KMS-11 (cell line): ENCODE results near the gene ARHGAP36.

ENCODE experiments used
- H2AFZ ChIP-seq: fragments of 200-600 bp; sonication (generic); 2 replicates; pipeline ENCODE4 v1.6.1; 2016; ENCODE audit warnings: antibody characterized with exemption, mixed run types, low read depth
- H3K27ac ChIP-seq: fragments of 200-600 bp; sonication (generic); 2 replicates; pipeline ENCODE4 v1.6.1; 2016; ENCODE audit warnings: mild to moderate bottlenecking, mixed run types
- H3K27me3 ChIP-seq: fragments of 200-600 bp; sonication (generic); 2 replicates; pipeline ENCODE4 v1.6.1; 2017; ENCODE audit warnings: mild to moderate bottlenecking, low read depth, mixed run types, moderate library complexity; ENCODE audit not compliant: insufficient read depth
- H3K36me3 ChIP-seq: fragments of 200-600 bp; sonication (generic); 2 replicates; pipeline ENCODE4 v1.6.1; 2017; ENCODE audit warnings: mild to moderate bottlenecking, mixed run types; ENCODE audit not compliant: insufficient read depth
- H3K4me1 ChIP-seq: fragments of 200-600 bp; sonication (generic); 2 replicates; pipeline ENCODE4 v1.6.1; 2016; ENCODE audit warnings: mild to moderate bottlenecking, low read depth, mixed run types; ENCODE audit not compliant: poor library complexity, severe bottlenecking
- H3K4me2 ChIP-seq: fragments of 200-600 bp; sonication (generic); 2 replicates; pipeline ENCODE4 v1.7.0; 2016; ENCODE audit warnings: mild to moderate bottlenecking, mixed run types
- H3K4me3 ChIP-seq: fragments of 200-600 bp; sonication (generic); IDR thresholded peaks from 2 replicates; pipeline ENCODE4 v1.6.1; 2017; ENCODE audit warnings: low read depth, low read length, mixed read lengths; ENCODE audit not compliant: insufficient read depth
- H3K79me2 ChIP-seq: fragments of 200-600 bp; sonication (generic); 2 replicates; pipeline ENCODE4 v1.6.1; 2016; ENCODE audit warnings: low read depth, mixed run types; ENCODE audit not compliant: insufficient read depth
- H3K9ac ChIP-seq: fragments of 200-600 bp; sonication (generic); 2 replicates; pipeline ENCODE4 v1.6.1; 2016; ENCODE audit warnings: mild to moderate bottlenecking, mixed run types
- H4K20me1 ChIP-seq: fragments of 200-600 bp; sonication (generic); 2 replicates; pipeline ENCODE4 v1.6.1; 2016; ENCODE audit warnings: mild to moderate bottlenecking, mixed run types; ENCODE audit not compliant: insufficient read depth
- TF ChIP-seq, protein P1 (sequence below): fragments of 200-600 bp; sonication (generic); conservative IDR thresholded peaks from 2 replicates; pipeline ENCODE4 v1.6.1; 2017; ENCODE audit warnings: low read depth, mild to moderate bottlenecking, antibody characterized with exemption, low read length, moderate library complexity, mixed read lengths

The ARHGAP36 gene, protein sequence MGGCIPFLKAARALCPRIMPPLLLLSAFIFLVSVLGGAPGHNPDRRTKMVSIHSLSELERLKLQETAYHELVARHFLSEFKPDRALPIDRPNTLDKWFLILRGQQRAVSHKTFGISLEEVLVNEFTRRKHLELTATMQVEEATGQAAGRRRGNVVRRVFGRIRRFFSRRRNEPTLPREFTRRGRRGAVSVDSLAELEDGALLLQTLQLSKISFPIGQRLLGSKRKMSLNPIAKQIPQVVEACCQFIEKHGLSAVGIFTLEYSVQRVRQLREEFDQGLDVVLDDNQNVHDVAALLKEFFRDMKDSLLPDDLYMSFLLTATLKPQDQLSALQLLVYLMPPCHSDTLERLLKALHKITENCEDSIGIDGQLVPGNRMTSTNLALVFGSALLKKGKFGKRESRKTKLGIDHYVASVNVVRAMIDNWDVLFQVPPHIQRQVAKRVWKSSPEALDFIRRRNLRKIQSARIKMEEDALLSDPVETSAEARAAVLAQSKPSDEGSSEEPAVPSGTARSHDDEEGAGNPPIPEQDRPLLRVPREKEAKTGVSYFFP

DNA sequence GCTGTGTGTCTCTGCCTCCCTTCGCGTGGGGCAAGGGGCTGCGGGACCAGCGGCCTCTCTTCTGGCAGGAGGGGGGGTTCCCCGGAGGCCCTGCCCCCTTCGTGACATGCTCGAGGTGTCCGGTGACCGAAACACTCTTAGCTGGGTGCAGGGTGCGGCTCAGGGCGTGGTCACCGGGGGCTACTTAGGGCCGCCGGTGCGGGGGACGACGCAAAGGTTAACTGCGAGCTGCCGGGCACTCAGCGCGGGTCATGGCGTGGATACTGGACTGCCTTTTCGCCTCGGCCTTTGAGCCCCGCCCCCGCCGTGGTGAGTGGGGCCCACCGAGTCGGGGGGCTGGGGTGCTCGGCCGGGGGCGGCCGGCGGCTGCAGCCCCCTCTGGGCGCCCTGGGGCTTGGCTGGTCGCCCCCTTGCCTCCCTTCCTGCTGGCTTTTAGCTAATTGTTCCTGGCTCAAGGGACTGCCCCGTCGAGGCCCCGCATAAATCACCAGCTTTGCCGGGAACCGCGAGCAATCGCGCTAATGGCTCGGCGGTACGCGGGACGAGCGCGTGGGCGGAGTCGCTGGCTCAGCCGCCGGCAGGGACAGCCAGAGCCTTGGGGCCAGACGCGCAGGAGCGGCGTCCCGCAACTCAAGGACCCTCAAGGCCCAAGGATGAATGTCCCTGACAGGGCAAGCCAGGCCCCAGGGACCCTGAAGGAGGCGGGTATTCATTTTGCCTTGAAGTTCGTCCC is at the start of gene ARHGAP36:
TSS of gene ARHGAP36 (plus strand) at position 211 of the 733 bp plus-strand sequence. CDS start 23,320 bp downstream, outside the sequence.
- no peak within 1 kb of the TSS for H2AFZ ChIP-seq
- H3K79me2 ChIP-seq: no peaks in the 10 kb centered on the region
- no peak within 1 kb of the TSS for H3K9ac ChIP-seq
- H3K4me3 ChIP-seq: no peak within 1 kb of the TSS
- H3K27me3 ChIP-seq: no peaks in the 10 kb centered on the region
- no peaks in the 10 kb centered on the region for H3K4me1 ChIP-seq
- TF ChIP-seq, protein P1, sequence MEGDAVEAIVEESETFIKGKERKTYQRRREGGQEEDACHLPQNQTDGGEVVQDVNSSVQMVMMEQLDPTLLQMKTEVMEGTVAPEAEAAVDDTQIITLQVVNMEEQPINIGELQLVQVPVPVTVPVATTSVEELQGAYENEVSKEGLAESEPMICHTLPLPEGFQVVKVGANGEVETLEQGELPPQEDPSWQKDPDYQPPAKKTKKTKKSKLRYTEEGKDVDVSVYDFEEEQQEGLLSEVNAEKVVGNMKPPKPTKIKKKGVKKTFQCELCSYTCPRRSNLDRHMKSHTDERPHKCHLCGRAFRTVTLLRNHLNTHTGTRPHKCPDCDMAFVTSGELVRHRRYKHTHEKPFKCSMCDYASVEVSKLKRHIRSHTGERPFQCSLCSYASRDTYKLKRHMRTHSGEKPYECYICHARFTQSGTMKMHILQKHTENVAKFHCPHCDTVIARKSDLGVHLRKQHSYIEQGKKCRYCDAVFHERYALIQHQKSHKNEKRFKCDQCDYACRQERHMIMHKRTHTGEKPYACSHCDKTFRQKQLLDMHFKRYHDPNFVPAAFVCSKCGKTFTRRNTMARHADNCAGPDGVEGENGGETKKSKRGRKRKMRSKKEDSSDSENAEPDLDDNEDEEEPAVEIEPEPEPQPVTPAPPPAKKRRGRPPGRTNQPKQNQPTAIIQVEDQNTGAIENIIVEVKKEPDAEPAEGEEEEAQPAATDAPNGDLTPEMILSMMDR: no peak
- H3K27ac ChIP-seq: no peak within 1 kb of the TSS
- no peaks in the 10 kb centered on the region for H4K20me1 ChIP-seq
- no peak within 1 kb of the TSS for H3K4me2 ChIP-seq
- no peaks in the 10 kb centered on the region for H3K36me3 ChIP-seq

DNA sequence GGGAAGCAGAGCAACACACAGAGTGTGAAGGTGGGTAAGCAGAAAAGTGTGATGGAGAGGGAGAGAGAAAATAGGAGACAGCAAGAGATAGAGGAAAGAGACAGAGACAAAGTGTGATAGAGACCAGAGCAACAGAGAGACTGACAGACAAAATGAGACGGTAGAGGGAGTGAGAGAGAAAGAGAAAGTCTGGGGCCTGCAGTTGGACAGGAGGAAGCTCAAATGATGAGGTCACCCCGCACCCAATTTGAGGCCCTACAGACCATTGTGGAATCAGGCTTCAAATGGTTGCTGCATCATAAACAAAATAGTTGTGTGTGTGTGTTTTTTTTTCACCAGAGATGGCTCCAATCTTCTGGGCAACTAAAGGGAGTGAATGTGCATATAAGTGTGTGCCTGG is 48.0 kb upstream of the ARHGAP36 start:
- H3K36me3 ChIP-seq: no peaks in the 10 kb centered on the region
- H3K9ac ChIP-seq: no peak overlapping the region
- no peaks in the 10 kb centered on the region for H3K4me1 ChIP-seq
- no peak overlapping the region for H2AFZ ChIP-seq
- H3K27me3 ChIP-seq: no peaks in the 10 kb centered on the region
- no peak overlapping the region for H3K4me3 ChIP-seq
- H3K27ac ChIP-seq: no peak overlapping the region
- no peaks in the 10 kb centered on the region for H4K20me1 ChIP-seq
- TF ChIP-seq, protein P1: no peak
- no peak overlapping the region for H3K4me2 ChIP-seq
- H3K79me2 ChIP-seq: no peaks in the 10 kb centered on the region

DNA sequence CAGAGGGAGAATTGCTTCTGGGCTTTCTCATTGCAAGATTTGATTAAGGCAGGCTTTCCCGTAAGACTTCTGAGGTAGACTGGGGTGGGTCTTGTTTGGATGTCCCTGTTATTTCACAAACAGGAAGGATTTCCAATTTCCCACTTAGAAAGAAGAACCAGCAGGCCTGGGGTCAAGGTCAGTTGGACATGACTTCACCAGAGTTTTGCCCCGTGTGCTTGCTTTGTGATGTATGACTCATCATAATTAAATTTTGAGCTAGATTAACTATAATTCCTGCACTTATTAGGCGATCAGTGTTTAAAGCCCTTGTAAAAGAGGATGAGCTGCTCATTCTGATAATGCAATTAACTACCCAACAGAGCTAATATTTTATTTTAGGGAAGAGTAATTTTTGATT is 32.8 kb upstream of the ARHGAP36 start:
- no peaks in the 10 kb centered on the region for H4K20me1 ChIP-seq
- no peaks in the 10 kb centered on the region for H3K27me3 ChIP-seq
- H3K36me3 ChIP-seq: no peaks in the 10 kb centered on the region

More for the DNA sequence above, 32.8 kb upstream of the ARHGAP36 start:
- no peaks in the 10 kb centered on the region for H3K79me2 ChIP-seq
- H3K9ac ChIP-seq: no peak overlapping the region
- H3K4me1 ChIP-seq: no peaks in the 10 kb centered on the region
- TF ChIP-seq, protein P1: no peak
- no peak overlapping the region for H2AFZ ChIP-seq
- no peak overlapping the region for H3K27ac ChIP-seq
- H3K4me3 ChIP-seq: no peak overlapping the region
- H3K4me2 ChIP-seq: no peak overlapping the region
